Activated CD4-positive, alpha-beta T cell treated with anti-CD3 and anti-CD28 coated beads, Interleukin-2, amount 50 U/mL, for 16 hours (primary cell): ENCODE measurements around the gene CDK10.
"Not testable (repeated sequence)": the region's sequence is repeated elsewhere in the genome, so short reads cannot be mapped to it uniquely, and the experiment has no call there.

Source experiments
- DNase-seq: peaks from one replicate; pipeline ENCODE4 v3.0.0-alpha.2; 2020

Gene CDK10

GRCh38 chr16:89697161-89697615, 10.7 kb downstream of the CDK10 start:
- DNase-seq: no peak

GRCh38 chr16:89697616-89698331, 11.3 kb downstream of the CDK10 start:
- no peak for DNase-seq

- not testable (repeated sequence) for DNase-seq
Observed at GRCh38 chr16:89698717-89699116, 12.2 kb downstream of the CDK10 start.

- not testable (repeated sequence) for DNase-seq
Observed at GRCh38 chr16:89699629-89700099, 13.2 kb downstream of the CDK10 start.

- DNase-seq: peak; percentile 97
Observed at GRCh38 chr16:89700100-89700648, 13.7 kb downstream of the CDK10 start.

- peak; percentile 41 for DNase-seq
Observed at GRCh38 chr16:89700649-89701424, 14.3 kb downstream of the CDK10 start.

GRCh38 chr16:89701425-89702406, 15.2 kb downstream of the CDK10 start, which contains the start of gene SPATA2L:
SPATA2L (minus strand) TSS chr16:89701705; CDS start chr16:89701232, 473 bp downstream.
- peak; percentile 96 for DNase-seq

GRCh38 chr16:89704281-89704680, 17.8 kb downstream of the CDK10 start:
- DNase-seq: no peak

GRCh38 chr16:89705006-89705405, 18.5 kb downstream of the CDK10 start:
- no peak for DNase-seq

GRCh38 chr16:89706518-89707260, 20.2 kb downstream of the CDK10 start:
- no peak for DNase-seq

GRCh38 chr16:89707695-89708094, 21.2 kb downstream of the CDK10 start:
- no peak for DNase-seq

GRCh38 chr16:89708481-89708931, 22.0 kb downstream of the CDK10 start:
- DNase-seq: no peak

- DNase-seq: no peak
Observed at GRCh38 chr16:89709166-89709565, 22.7 kb downstream of the CDK10 start.

- no peak for DNase-seq
Observed at GRCh38 chr16:89709716-89710432, 23.4 kb downstream of the CDK10 start.

GRCh38 chr16:89710709-89711564, 24.4 kb downstream of the CDK10 start:
- DNase-seq: no peak

GRCh38 chr16:89711601-89712273, 25.2 kb downstream of the CDK10 start:
- peak; percentile 87 for DNase-seq

GRCh38 chr16:89712274-89712781, 25.8 kb downstream of the CDK10 start:
- DNase-seq: no peak

- DNase-seq: no peak
Observed at GRCh38 chr16:89716493-89716892, 30.0 kb downstream of the CDK10 start.
